Calu3 (cell line): Measurements from ENCODE around the gene TXNDC12. TPM values are rescaled to one million over a fixed set of nuclear protein-coding genes. Genes with fewer than 3 reads are reported as not detected.

Experiments
- BruUV-seq: library from RNA; stranded (reverse); fragments of 400-500 nt; replicated peaks from 2 replicates; lab custom pipeline; 2021; lab: Mats Ljungman, UMichigan
- CTCF ChIA-PET: fragments of 300-600 bp; sonication (Branson Sonifier 250); formaldehyde crosslinking; loops from one replicate; lab custom pipeline; 2022; ENCODE audit warnings: antibody characterized with exemption; lab: Charles Lee
- DNase-seq: peaks from one replicate; pipeline ENCODE4 v3.0.0; 2022
- H3K27ac Mint-ChIP-seq: one replicate; pipeline ENCODE4 v1.8.0; 2022; ENCODE audit warnings: mixed read lengths; ENCODE audit not compliant: unreplicated experiment
- H3K27me3 Mint-ChIP-seq: one replicate; pipeline ENCODE4 v1.8.0; 2022; ENCODE audit warnings: mixed read lengths; ENCODE audit not compliant: unreplicated experiment
- H3K36me3 Mint-ChIP-seq: one replicate; pipeline ENCODE4 v1.8.0; 2022; ENCODE audit warnings: mild to moderate bottlenecking, moderate library complexity, mixed read lengths; ENCODE audit not compliant: insufficient read depth, unreplicated experiment
- H3K4me1 Mint-ChIP-seq: one replicate; pipeline ENCODE4 v1.8.0; 2022; ENCODE audit warnings: mild to moderate bottlenecking, low read depth, mixed read lengths; ENCODE audit not compliant: unreplicated experiment
- H3K4me3 Mint-ChIP-seq: one replicate; pipeline ENCODE4 v1.8.0; 2022; ENCODE audit warnings: mild to moderate bottlenecking, low read depth, moderate library complexity, mixed read lengths; ENCODE audit not compliant: unreplicated experiment
- H3K9me3 Mint-ChIP-seq: one replicate; pipeline ENCODE4 v1.8.0; 2022; ENCODE audit warnings: low read depth, mixed read lengths; ENCODE audit not compliant: unreplicated experiment
- intact Hi-C: fragments of 100-400 bp; cut with micrococcal nuclease; formaldehyde crosslinking; loops from one replicate; pipeline ENCODE4 v1.10.0; 2022; ENCODE audit not compliant: unreplicated experiment
- total RNA-seq: library from RNA; stranded (reverse); gene quantifications from 2 replicates; pipeline ENCODE4 v1.2.3, GENCODE V29; 2022
- TF ChIP-seq, protein P1 (sequence below): fragments of 200-600 bp; IDR thresholded peaks from one replicate; pipeline ENCODE4 v1.8.0; 2022; ENCODE audit warnings: antibody characterized with exemption; ENCODE audit not compliant: unreplicated experiment

The TXNDC12 gene
- total RNA-seq, 1 experiment from 2014 or later = 68.9 TPM

DNA sequence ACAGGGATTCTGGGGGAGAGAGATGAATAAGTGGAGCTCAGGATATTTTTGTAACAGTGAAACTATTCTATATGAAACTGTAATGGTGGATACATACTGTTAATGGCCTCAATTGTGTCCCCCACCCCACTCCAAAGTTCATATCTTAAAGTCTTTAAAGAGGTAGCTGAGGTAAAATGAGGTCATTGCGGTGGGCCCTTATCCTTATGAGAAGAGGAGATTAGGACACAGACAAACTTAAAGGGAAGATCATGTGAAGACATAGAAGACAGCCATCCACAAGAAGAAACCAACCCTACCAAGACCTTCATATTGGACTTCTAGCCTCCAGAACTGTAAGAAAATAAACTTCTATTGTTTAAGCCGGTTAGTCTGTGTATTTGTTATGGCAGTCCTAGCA lies 9.8 kb downstream of the TXNDC12 start:
- H3K9me3 Mint-ChIP-seq = no peaks in the 10 kb centered on the region
- H3K27me3 Mint-ChIP-seq = no peaks in the 10 kb centered on the region
- intact Hi-C loops = no loop called here
- H3K27ac Mint-ChIP-seq = no peak overlapping the region
- H3K36me3 Mint-ChIP-seq = peaks cover 23% of the 10 kb centered on the region
- H3K4me1 Mint-ChIP-seq = no peaks in the 10 kb centered on the region
- TF ChIP-seq, protein P1, sequence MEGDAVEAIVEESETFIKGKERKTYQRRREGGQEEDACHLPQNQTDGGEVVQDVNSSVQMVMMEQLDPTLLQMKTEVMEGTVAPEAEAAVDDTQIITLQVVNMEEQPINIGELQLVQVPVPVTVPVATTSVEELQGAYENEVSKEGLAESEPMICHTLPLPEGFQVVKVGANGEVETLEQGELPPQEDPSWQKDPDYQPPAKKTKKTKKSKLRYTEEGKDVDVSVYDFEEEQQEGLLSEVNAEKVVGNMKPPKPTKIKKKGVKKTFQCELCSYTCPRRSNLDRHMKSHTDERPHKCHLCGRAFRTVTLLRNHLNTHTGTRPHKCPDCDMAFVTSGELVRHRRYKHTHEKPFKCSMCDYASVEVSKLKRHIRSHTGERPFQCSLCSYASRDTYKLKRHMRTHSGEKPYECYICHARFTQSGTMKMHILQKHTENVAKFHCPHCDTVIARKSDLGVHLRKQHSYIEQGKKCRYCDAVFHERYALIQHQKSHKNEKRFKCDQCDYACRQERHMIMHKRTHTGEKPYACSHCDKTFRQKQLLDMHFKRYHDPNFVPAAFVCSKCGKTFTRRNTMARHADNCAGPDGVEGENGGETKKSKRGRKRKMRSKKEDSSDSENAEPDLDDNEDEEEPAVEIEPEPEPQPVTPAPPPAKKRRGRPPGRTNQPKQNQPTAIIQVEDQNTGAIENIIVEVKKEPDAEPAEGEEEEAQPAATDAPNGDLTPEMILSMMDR = no peak
- no TSS peak for BruUV-seq
- DNase-seq = no peak
- no peak overlapping the region for H3K4me3 Mint-ChIP-seq
- CTCF ChIA-PET = no interaction called here

DNA sequence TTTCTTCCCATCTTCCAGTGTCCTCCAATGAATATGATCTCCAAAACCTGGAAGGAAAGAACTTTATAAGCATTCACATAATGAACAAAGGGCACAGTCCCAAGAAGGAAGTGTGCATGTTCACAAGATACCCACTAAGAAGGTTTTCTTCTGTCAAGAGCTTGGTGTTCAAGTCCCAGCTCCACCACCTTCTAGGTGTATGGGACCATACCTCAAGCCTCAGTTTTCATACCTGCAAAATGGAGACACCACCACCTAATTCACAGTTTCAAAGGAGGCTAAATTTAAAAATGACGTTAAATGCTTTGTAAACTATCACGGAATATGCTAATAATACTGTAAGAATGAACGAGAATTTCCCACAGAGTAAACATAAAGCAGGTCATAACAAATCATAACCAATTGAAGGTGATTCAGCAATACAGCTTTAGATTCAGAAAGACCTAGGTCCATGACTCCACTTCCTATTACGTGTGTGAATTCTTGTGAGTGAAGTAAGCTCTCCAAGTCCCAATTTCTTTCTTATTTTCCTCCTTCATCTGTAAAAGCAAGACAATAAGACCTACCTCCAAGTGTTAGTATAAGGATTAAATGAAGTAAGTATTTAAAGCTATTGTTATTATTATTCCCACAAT lies 13.3 kb downstream of the TXNDC12 start:
- no peak for DNase-seq
- Mint-ChIP-seq H3K27ac (no peak overlapping the region), H3K4me3 (no peak overlapping the region), H3K36me3 (peaks cover 28% of the 10 kb centered on the region), H3K9me3 (no peaks in the 10 kb centered on the region), H3K27me3 (no peaks in the 10 kb centered on the region), H3K4me1 (no peaks in the 10 kb centered on the region)
- TF ChIP-seq, protein P1 = no peak
- intact Hi-C loops = no loop called here
- CTCF ChIA-PET = interaction anchor here (0.5 kb wide), 1 partner anchor 70 kb away, joined by 5 read pairs; no protein-coding TSS in a partner anchor
- no TSS peak for BruUV-seq

DNA sequence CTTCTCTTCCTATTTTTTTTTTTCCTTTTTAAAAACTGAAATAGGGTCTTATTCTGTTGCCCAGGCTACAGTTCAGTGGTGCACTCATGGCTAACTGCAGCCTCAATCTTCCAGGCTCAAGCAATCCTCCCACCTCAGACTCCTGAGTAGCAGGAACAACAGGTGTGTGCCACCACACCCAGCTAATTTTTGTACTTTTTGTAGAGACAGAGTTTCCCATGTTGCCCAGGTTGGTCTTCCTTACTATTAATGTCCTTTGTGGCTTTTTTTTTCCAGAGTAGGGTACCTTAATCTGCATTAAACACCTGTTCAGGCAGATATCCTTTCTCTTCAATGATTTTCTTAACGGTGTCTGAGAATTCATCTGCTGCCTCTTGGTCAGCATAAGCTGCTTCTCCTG lies 17.1 kb downstream of the TXNDC12 start:
- DNase-seq = no peak
- CTCF ChIA-PET = no interaction called here
- TF ChIP-seq, protein P1 = no peak
- Mint-ChIP-seq H3K4me1 (no peaks in the 10 kb centered on the region), H3K36me3 (peaks cover 35% of the 10 kb centered on the region), H3K27me3 (no peaks in the 10 kb centered on the region), H3K9me3 (no peaks in the 10 kb centered on the region), H3K4me3 (no peak overlapping the region), H3K27ac (no peak overlapping the region)
- no TSS peak for BruUV-seq
- intact Hi-C loops = no loop called here

DNA sequence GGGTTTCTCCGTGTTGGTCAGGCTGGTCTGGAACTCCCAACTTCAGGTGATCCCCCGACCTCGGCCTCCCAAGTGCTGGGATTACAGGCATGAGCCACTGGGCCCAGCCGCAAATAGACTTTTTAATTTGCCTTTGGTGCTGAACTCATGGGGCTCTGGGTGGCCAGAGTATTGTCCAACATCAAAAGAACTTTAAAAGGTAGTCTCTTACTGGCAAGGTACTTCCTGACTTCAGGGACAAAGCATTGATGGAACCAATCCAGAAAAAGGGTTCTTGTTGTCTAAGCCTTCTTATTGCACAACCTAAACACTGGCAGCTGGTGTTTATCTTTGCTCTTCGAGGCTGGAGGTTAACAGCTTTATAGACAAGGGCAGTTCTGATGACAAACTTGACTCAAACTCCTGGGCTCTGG lies 17.6 kb downstream of the TXNDC12 start:
- no TSS peak for BruUV-seq
- no peak for DNase-seq
- CTCF ChIA-PET = no interaction called here
- no peaks in the 10 kb centered on the region for H3K27me3 Mint-ChIP-seq
- intact Hi-C loops = no loop called here
- no peak overlapping the region for H3K27ac Mint-ChIP-seq
- TF ChIP-seq, protein P1 = no peak
- H3K36me3 Mint-ChIP-seq = peaks cover 40% of the 10 kb centered on the region
- no peaks in the 10 kb centered on the region for H3K9me3 Mint-ChIP-seq
- peaks cover 4% of the 10 kb centered on the region for H3K4me1 Mint-ChIP-seq
- no peak overlapping the region for H3K4me3 Mint-ChIP-seq
